BLaER1 treated with 17β-estradiol and CSF1 and Interleukin-3, amounts not matched to agents 10 nM and 100 nM (cell line): ENCODE data around the gene EMILIN2.

Experiments used
- H3K27ac ChIP-seq, 11 experiments: shearing (Covaris generic); formaldehyde crosslinking; 2 replicates each; pipeline ENCODE4 v1.8.1; 2022
- H3K27me3 ChIP-seq, 11 experiments: shearing (Covaris generic); formaldehyde crosslinking; 2 replicates each; pipeline ENCODE4 v1.8.1; 2022
- H3K36me3 ChIP-seq, 11 experiments: shearing (Covaris generic); formaldehyde crosslinking; 2 replicates each; pipeline ENCODE4 v1.8.1; 2022
- H3K4me1 ChIP-seq, 10 experiments: shearing (Covaris generic); formaldehyde crosslinking; 2 replicates each; pipeline ENCODE4 v1.8.1; 2022
- H3K4me2 ChIP-seq, 11 experiments: shearing (Covaris generic); formaldehyde crosslinking; 2 replicates each; pipeline ENCODE4 v1.8.1; 2022
- H3K4me3 ChIP-seq, 10 experiments: shearing (Covaris generic); formaldehyde crosslinking; 2 replicates each; pipeline ENCODE4 v1.8.1; 2022
- H3K9ac ChIP-seq, 11 experiments: shearing (Covaris generic); formaldehyde crosslinking; 2 replicates each; pipeline ENCODE4 v1.8.1; 2022
- H3K9me3 ChIP-seq, 11 experiments: shearing (Covaris generic); formaldehyde crosslinking; replicated peaks in 1 of 11; 2 replicates each; pipeline ENCODE4 v1.8.1; 2022
- H4K20me1 ChIP-seq, 11 experiments: shearing (Covaris generic); formaldehyde crosslinking; 2 replicates each; pipeline ENCODE4 v1.8.1; 2022
- Cebpa-rat ChIP-seq, 11 experiments: shearing (Covaris generic); IDR thresholded peaks; 2 replicates each; pipeline ENCODE4 v1.8.1; 2022

EMILIN2 gene

GRCh38 chr18:2954869-2955645 lies 108.3 kb downstream of the EMILIN2 start:
- Histone ChIP-seq H3K27ac (peak overlapping the region in 1 of 11 experiments; percentile 79; a peak in 1 of 22 replicates), H3K27me3 (no peaks in the 10 kb centered on the region), H4K20me1 (no peaks in the 10 kb centered on the region), H3K9ac (no peak overlapping the region), H3K36me3 (peaks cover 63 to 81% (median 77%) of the 10 kb centered on the region in 11 experiments), H3K4me1 (peaks cover 34 to 58% (median 44%) of the 10 kb centered on the region in 10 experiments), H3K4me2 (peak overlapping the region in 2 of 11 experiments; percentile 95; a peak in 2 of 22 replicates), H3K9me3 (0 out of 22 replicates have a peak, but pooled peaks cover 0 to 4% (median 0%) of the 10 kb centered on the region in 11 experiments), H3K4me3 (no peak overlapping the region)
- no peak for TF ChIP-seq Cebpa-rat (IDR thresholded peaks at IDR 0.05)

- Histone ChIP-seq H3K27ac (peak overlapping the region in 9 of 11 experiments; percentile 4 to 91 (median 26); a peak in 10 of 22 replicates), H3K9ac (no peak overlapping the region), H3K4me1 (peaks cover 42 to 65% (median 54%) of the 10 kb centered on the region in 10 experiments), H3K4me2 (peak overlapping the region in 9 of 11 experiments; percentile 21 to 95 (median 53); a peak in 16 of 22 replicates), H3K4me3 (no peak overlapping the region), H4K20me1 (peaks cover 0 to 6% (median 0%) of the 10 kb centered on the region in 11 experiments; a peak in 5 of 22 replicates), H3K9me3 (0 out of 22 replicates have a peak, but pooled peaks cover 0 to 4% (median 0%) of the 10 kb centered on the region in 11 experiments), H3K36me3 (peaks cover 53 to 71% (median 67%) of the 10 kb centered on the region in 11 experiments), H3K27me3 (no peaks in the 10 kb centered on the region)
- no peak for TF ChIP-seq Cebpa-rat (IDR thresholded peaks at IDR 0.05)
These were observed 109.2 kb downstream of the EMILIN2 start for GRCh38 chr18:2956056-2956455.

DNA sequence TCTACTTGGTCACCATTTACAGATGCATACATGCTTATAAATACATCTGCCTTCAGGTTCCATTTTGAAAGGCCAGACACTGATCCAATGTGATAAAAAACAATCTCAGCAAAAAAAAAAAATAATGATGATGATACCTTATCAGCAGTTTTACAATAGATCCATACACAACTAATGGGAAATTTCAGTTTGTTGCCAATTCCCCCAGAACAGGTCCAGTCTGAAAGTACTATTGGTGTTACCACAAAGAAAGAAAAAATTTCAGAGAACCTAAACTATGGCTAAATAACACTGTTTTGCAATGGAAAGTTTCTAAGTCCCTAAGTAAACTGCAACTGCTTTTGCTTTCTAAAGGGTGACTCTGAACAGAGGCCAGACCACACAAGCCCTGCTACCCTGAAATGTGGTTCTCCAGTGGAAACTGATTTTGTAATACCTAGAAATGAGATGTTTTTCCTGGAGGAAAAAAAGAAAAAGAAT lies 112.1 kb downstream of the EMILIN2 start:
- 0 out of 22 replicates have a peak, but pooled peaks cover 0 to 4% (median 0%) of the 10 kb centered on the region in 11 experiments for H3K9me3 ChIP-seq
- H3K4me3 ChIP-seq = peak overlapping the region in 1 of 10 experiments; percentile 18; a peak in 2 of 20 replicates
- peaks cover 70 to 92% (median 82%) of the 10 kb centered on the region in 10 experiments for H3K4me1 ChIP-seq
- H4K20me1 ChIP-seq = peaks cover 0 to 19% (median 0%) of the 10 kb centered on the region in 11 experiments; a peak in 6 of 22 replicates
- peak overlapping the region; percentile 69 to 93 (median 85) for H3K27ac ChIP-seq
- no peaks in the 10 kb centered on the region for H3K27me3 ChIP-seq
- peak in 5 of 11 experiments; percentile 29 to 77 (median 45); a peak in 6 of 22 replicates for TF ChIP-seq Cebpa-rat (IDR thresholded peaks at IDR 0.05)
- H3K9ac ChIP-seq = peak overlapping the region; percentile 56 to 79 (median 69); a peak in 21 of 22 replicates
- peaks cover 25 to 43% (median 39%) of the 10 kb centered on the region in 11 experiments for H3K36me3 ChIP-seq
- peak overlapping the region; percentile 72 to 96 (median 90) for H3K4me2 ChIP-seq

- no peak for TF ChIP-seq Cebpa-rat (IDR thresholded peaks at IDR 0.05)
- Histone ChIP-seq H3K27ac (peak overlapping the region; percentile 69 to 93 (median 85); a peak in 21 of 22 replicates), H3K9me3 (0 out of 22 replicates have a peak, but pooled peaks cover 0 to 4% (median 0%) of the 10 kb centered on the region in 11 experiments), H3K36me3 (peaks cover 20 to 39% (median 34%) of the 10 kb centered on the region in 11 experiments), H4K20me1 (peaks cover 0 to 19% (median 0%) of the 10 kb centered on the region in 11 experiments; a peak in 6 of 22 replicates), H3K4me3 (no peak overlapping the region; a peak in 1 of 20 replicates), H3K27me3 (no peaks in the 10 kb centered on the region), H3K4me2 (peak overlapping the region; percentile 72 to 96 (median 90)), H3K4me1 (peaks cover 75 to 92% (median 87%) of the 10 kb centered on the region in 10 experiments), H3K9ac (peak overlapping the region; percentile 59 to 79 (median 69); a peak in 21 of 22 replicates)
These were observed 112.5 kb downstream of the EMILIN2 start for GRCh38 chr18:2959341-2959740.

DNA sequence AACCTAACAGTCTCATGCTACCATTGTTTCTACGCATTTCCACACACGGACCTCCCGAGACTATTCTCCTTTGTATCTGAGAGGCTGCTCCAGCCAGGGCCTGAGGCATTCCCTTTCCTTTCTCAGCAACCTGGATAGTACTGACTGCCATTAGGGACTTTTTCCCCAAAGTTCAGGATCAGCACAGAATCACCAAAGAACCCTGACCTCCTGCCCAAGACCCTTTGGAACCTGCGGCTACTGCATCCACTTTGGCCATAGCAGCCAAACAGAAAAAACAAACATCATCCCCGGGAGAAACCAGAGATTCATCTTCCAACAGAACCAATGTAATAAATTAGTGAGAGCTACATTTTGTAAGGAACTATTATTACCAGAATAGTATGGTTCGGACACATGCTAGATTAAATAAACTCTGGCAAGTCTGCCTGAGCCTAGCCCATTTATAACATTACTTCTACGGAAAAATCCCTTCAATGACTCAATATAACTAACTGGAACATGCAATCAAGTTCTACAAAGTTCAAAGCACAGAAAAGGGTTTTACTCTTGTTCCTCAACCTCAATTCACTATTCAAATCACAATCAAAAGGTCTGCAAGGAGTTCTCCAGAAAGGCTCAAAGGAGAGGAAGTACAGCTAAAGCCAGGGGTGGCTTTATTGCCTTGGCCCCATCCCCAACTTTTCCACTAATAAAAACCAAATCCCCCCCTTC lies 114.3 kb downstream of the EMILIN2 start:
- Histone ChIP-seq H3K27ac (peak overlapping the region; percentile 8 to 93 (median 85)), H3K4me1 (peaks cover 84 to 100% (median 93%) of the 10 kb centered on the region in 10 experiments), H3K4me2 (peak overlapping the region; percentile 72 to 96 (median 90)), H3K4me3 (peak overlapping the region in 9 of 10 experiments; percentile 3 to 52 (median 14); a peak in 10 of 20 replicates), H4K20me1 (peaks cover 0 to 19% (median 0%) of the 10 kb centered on the region in 11 experiments; a peak in 6 of 22 replicates), H3K9me3 (peaks cover 0 to 4% (median 0%) of the 10 kb centered on the region in 11 experiments; a peak in 1 of 22 replicates), H3K36me3 (peaks cover 3 to 24% (median 20%) of the 10 kb centered on the region in 11 experiments; a peak in 21 of 22 replicates), H3K9ac (peak overlapping the region; percentile 58 to 79 (median 68)), H3K27me3 (no peaks in the 10 kb centered on the region)
- TF ChIP-seq Cebpa-rat (IDR thresholded peaks at IDR 0.05) = no peak

DNA sequence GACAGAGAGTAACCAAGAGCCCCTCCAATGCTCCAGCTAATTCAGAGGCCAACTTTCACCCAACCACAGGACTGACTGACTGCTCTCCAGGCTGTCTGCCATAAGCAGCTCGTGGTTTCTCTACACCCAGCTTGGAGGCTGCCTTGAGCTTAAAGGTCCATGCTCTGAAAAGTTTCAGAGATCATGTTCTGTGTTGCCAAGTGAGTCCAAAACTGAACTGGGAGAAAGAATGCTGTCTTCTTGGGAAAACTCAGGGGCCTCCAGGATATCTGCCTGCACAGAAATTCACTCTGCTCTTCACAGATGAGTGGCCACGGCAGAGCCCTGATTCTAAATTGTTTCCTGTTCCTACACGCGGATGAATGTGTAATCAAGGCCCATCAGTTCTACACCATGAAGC lies 115.0 kb downstream of the EMILIN2 start:
- Histone ChIP-seq H3K4me3 (peak overlapping the region in 7 of 10 experiments; percentile 0 to 14 (median 7); a peak in 6 of 20 replicates), H3K4me2 (peak overlapping the region; percentile 72 to 96 (median 90)), H3K27ac (peak overlapping the region; percentile 8 to 93 (median 85)), H3K36me3 (peaks cover 0 to 23% (median 19%) of the 10 kb centered on the region in 11 experiments; a peak in 17 of 22 replicates), H3K9me3 (peaks cover 0 to 6% (median 0%) of the 10 kb centered on the region in 11 experiments; a peak in 1 of 22 replicates), H3K27me3 (no peaks in the 10 kb centered on the region), H3K4me1 (peaks cover 82 to 100% (median 92%) of the 10 kb centered on the region in 10 experiments), H4K20me1 (peaks cover 0 to 23% (median 0%) of the 10 kb centered on the region in 11 experiments; a peak in 6 of 22 replicates), H3K9ac (peak overlapping the region; percentile 36 to 79 (median 68); a peak in 21 of 22 replicates)
- no peak for TF ChIP-seq Cebpa-rat (IDR thresholded peaks at IDR 0.05)

DNA sequence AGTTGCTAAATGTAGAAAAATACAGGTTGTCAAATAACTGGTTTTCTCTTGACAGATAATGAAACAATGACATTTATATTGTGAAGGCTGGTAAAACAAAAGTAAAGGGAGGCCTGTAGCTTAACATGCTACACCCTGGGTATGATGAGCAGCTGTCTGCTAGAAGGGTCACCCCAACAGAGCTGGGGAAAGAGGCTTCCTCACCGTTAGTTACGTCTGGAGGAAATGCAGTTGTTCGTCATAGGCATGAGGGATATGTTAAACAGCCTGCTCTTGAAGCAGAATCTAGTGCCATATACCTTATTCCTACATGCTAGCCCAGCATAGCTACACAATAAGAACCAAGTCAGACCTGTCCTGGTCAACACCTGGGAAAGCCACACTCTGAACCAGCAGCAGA lies 116.2 kb downstream of the EMILIN2 start:
- H3K4me3 ChIP-seq = peak overlapping the region in 2 of 10 experiments; percentile 3; a peak in 1 of 20 replicates
- no peak for TF ChIP-seq Cebpa-rat (IDR thresholded peaks at IDR 0.05)
- peaks cover 0 to 6% (median 0%) of the 10 kb centered on the region in 11 experiments; a peak in 1 of 22 replicates for H3K9me3 ChIP-seq
- H3K9ac ChIP-seq = peak overlapping the region; percentile 36 to 66 (median 54); a peak in 19 of 22 replicates
- H3K27me3 ChIP-seq = no peaks in the 10 kb centered on the region
- peak overlapping the region; percentile 72 to 96 (median 90) for H3K4me2 ChIP-seq
- peaks cover 0 to 33% (median 0%) of the 10 kb centered on the region in 11 experiments; a peak in 6 of 22 replicates for H4K20me1 ChIP-seq
- H3K4me1 ChIP-seq = peaks cover 73 to 100% (median 92%) of the 10 kb centered on the region in 10 experiments
- H3K27ac ChIP-seq = peak overlapping the region; percentile 24 to 93 (median 85); a peak in 21 of 22 replicates
- peaks cover 0 to 30% (median 15%) of the 10 kb centered on the region in 11 experiments; a peak in 15 of 22 replicates for H3K36me3 ChIP-seq
